ENCODE data around the gene ITGAD. TPM values are rescaled to one million over a fixed set of nuclear protein-coding genes. Genes with fewer than 3 reads are reported as not detected.
A peak's percentile ranks its signal among the peaks of the same experiment; 100 is the strongest.

The ITGAD gene
- total RNA-seq, 1 experiment from 2014 or later: not detected

DNA sequence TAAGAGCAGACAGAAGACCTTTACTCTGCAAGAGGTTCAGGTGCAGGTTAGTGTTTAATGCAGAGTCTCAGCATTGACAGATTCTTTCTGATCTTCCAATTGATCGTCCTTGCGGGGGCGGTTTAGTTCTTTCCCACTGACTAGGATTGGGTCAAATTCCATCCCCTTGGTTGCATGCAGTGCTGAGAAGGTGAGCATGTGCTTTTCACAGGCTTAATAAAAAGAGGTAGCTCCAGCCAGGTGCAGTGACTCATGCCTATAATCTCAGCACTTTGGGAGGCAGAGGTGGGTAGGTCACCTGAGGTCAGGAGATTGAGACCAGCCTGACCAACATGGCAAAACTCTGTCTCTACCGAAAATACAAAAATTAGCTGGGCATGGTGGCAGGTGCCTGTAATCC, 7.5 kb upstream of the ITGAD start:
- no peaks in the 10 kb centered on the region for H3K4me1 ChIP-seq (ENCODE audit: insufficient read depth, low read length, poor library complexity, severe bottlenecking)
- no peak overlapping the region for H3K27ac ChIP-seq (ENCODE audit: low read depth, low read length, poor library complexity, severe bottlenecking)
- H3K9me3 ChIP-seq (ENCODE audit: low read depth, low read length, poor library complexity, severe bottlenecking): no peaks in the 10 kb centered on the region
- no TSS peak for BruUV-seq (replicated peaks)
- DNase-seq (ENCODE audit: low spot score): no peak
- intact Hi-C loops (cut with micrococcal nuclease; ENCODE audit: unreplicated experiment): no loop called here
- TF ChIP-seq, protein P1, sequence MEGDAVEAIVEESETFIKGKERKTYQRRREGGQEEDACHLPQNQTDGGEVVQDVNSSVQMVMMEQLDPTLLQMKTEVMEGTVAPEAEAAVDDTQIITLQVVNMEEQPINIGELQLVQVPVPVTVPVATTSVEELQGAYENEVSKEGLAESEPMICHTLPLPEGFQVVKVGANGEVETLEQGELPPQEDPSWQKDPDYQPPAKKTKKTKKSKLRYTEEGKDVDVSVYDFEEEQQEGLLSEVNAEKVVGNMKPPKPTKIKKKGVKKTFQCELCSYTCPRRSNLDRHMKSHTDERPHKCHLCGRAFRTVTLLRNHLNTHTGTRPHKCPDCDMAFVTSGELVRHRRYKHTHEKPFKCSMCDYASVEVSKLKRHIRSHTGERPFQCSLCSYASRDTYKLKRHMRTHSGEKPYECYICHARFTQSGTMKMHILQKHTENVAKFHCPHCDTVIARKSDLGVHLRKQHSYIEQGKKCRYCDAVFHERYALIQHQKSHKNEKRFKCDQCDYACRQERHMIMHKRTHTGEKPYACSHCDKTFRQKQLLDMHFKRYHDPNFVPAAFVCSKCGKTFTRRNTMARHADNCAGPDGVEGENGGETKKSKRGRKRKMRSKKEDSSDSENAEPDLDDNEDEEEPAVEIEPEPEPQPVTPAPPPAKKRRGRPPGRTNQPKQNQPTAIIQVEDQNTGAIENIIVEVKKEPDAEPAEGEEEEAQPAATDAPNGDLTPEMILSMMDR (conservative IDR thresholded peaks at IDR 0.05; ENCODE audit: low read depth, low read length): no peak
- no peak for TF ChIP-seq EZH2 (IDR thresholded peaks at IDR 0.05; ENCODE audit: borderline replicate concordance, low read depth, low read length, poor library complexity, severe bottlenecking)
- no peaks in the 10 kb centered on the region for H3K36me3 ChIP-seq (ENCODE audit: insufficient read depth, low read length, poor library complexity, severe bottlenecking)
- no peaks in the 10 kb centered on the region for H3K27me3 ChIP-seq (replicated peaks; ENCODE audit: insufficient read depth, low read depth, low read length, poor library complexity)
- ChIA-PET CTCF (no interaction called here), POLR2A (ENCODE audit: low non-redundant PET) (no interaction called here)
- H3K4me3 ChIP-seq (ENCODE audit: low read depth, low read length, poor library complexity, severe bottlenecking): no peak overlapping the region

DNA sequence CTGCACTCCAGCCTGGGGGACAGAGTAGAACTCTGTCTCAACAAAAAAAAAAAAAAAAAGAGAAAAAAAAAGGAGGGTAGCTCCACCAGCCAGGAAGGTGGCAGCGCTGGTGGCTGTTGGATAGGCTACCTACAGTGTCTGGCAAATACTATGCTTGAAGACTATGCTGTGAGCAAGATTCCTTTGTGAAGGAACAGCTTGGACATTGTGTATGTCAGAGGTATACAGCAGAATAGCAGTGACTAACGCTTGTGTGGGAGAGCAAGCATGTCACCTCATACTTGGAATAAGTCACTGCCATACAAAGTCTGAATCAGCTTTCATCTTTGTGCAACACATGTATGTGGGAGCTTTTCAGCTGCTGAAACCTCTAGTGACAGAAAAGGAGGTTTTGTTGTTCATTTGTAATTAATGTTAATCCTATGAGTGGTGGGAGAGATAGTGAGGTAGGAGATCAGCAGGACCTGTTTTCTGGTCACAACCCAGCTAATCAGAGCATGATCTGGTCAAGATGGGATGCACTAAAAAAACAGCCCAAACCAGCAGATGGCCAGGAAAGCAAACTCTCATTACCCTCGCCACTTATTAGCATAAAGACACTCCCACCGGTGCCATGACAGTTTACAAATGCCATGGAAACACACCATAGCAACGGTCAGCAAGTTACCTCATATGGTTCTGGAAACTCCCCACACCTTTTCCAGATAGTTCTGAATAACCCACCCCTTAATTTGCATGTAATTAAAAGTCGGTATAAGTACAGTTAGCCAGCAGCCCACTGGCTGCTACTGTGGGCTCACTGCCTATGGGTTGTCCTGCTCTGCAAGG, 6.8 kb upstream of the ITGAD start:
- Histone ChIP-seq H3K27me3 (replicated peaks; ENCODE audit: insufficient read depth, low read depth, low read length, poor library complexity) (no peaks in the 10 kb centered on the region), H3K4me3 (ENCODE audit: low read depth, low read length, poor library complexity, severe bottlenecking) (no peak overlapping the region), H3K36me3 (ENCODE audit: insufficient read depth, low read length, poor library complexity, severe bottlenecking) (no peaks in the 10 kb centered on the region), H3K27ac (ENCODE audit: low read depth, low read length, poor library complexity, severe bottlenecking) (no peak overlapping the region), H3K4me1 (ENCODE audit: insufficient read depth, low read length, poor library complexity, severe bottlenecking) (no peaks in the 10 kb centered on the region), H3K9me3 (ENCODE audit: low read depth, low read length, poor library complexity, severe bottlenecking) (no peaks in the 10 kb centered on the region)
- POLR2A ChIA-PET (ENCODE audit: low non-redundant PET): no interaction called here
- no peak for TF ChIP-seq EZH2 (IDR thresholded peaks at IDR 0.05; ENCODE audit: borderline replicate concordance, low read depth, low read length, poor library complexity, severe bottlenecking)
- TF ChIP-seq, protein P1 (conservative IDR thresholded peaks at IDR 0.05; ENCODE audit: low read depth, low read length): no peak
- CTCF ChIA-PET: interaction anchor here (0.7 kb wide), 1 partner anchor 604 kb away, joined by 3 read pairs; no protein-coding TSS in a partner anchor
- no TSS peak for BruUV-seq (replicated peaks)
- peak; percentile 22 for DNase-seq (ENCODE audit: low spot score)
- intact Hi-C loops (cut with micrococcal nuclease; ENCODE audit: unreplicated experiment): no loop called here

DNA sequence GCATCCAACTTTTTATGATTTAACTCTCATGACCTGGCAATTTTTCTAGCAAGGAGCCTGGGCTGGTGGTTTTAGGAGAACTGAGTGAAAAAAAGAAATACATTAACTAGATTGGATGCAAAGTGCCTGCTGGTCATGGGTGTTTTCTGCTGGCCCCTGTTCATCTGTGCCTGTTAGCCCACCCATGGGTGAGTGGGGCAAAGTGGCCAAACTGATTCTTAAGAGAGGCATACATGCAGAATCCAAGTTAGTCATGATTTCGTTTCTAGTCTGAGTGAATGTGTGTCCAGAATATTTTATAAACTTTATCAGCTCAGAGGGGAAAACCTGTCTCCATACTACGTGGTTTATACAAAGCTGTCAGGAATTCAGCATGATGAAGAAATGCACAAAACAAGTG, 4.6 kb upstream of the ITGAD start:
- no peaks in the 10 kb centered on the region for H3K36me3 ChIP-seq (ENCODE audit: insufficient read depth, low read length, poor library complexity, severe bottlenecking)
- no peak overlapping the region for H3K4me3 ChIP-seq (ENCODE audit: low read depth, low read length, poor library complexity, severe bottlenecking)
- intact Hi-C loops (cut with micrococcal nuclease; ENCODE audit: unreplicated experiment): no loop called here
- H3K27ac ChIP-seq (ENCODE audit: low read depth, low read length, poor library complexity, severe bottlenecking): no peak overlapping the region
- H3K4me1 ChIP-seq (ENCODE audit: insufficient read depth, low read length, poor library complexity, severe bottlenecking): no peaks in the 10 kb centered on the region
- H3K9me3 ChIP-seq (ENCODE audit: low read depth, low read length, poor library complexity, severe bottlenecking): no peaks in the 10 kb centered on the region
- ChIA-PET CTCF (no interaction called here), POLR2A (ENCODE audit: low non-redundant PET) (no interaction called here)
- no TSS peak for BruUV-seq (replicated peaks)
- no peaks in the 10 kb centered on the region for H3K27me3 ChIP-seq (replicated peaks; ENCODE audit: insufficient read depth, low read depth, low read length, poor library complexity)
- DNase-seq (ENCODE audit: low spot score): no peak
- TF ChIP-seq, protein P1 (conservative IDR thresholded peaks at IDR 0.05; ENCODE audit: low read depth, low read length): no peak
- TF ChIP-seq EZH2 (IDR thresholded peaks at IDR 0.05; ENCODE audit: borderline replicate concordance, low read depth, low read length, poor library complexity, severe bottlenecking): no peak

All from A673 (cell line).